H1 (cell line): ENCODE measurements around the gene PLD3. TPM values are rescaled to one million over a fixed set of nuclear protein-coding genes. Genes with fewer than 3 reads are reported as not detected.

Experiments
- CTCF ChIA-PET: fragments of 300-600 bp; sonication (Branson Sonifier 250); formaldehyde crosslinking; loops from one replicate; lab custom pipeline; 2021; ENCODE audit not compliant: partially characterized antibody; lab: Charles Lee
- POLR2A ChIA-PET: fragments of 300-600 bp; sonication (Branson Sonifier 250); formaldehyde crosslinking; loops from one replicate; lab custom pipeline; 2021; ENCODE audit warnings: inconsistent platforms; ENCODE audit not compliant: partially characterized antibody; lab: Charles Lee
- DNase-seq, 2 experiments: peaks; one replicate each; pipeline versions ENCODE4 v3.0.0 to v3.0.0-alpha.2; 2010 to 2022; ENCODE audit warnings: low spot score in 2 of 2, low read depth in 1 of 2, mixed read lengths in 1 of 2
- FAIRE-seq: peaks from 2 replicates; lab custom pipeline; 2011; peaks lifted over from hg19 to GRCh38; lab: Jason Lieb, UNC
- H2AFZ ChIP-seq: 2 replicates; pipeline ENCODE4 v1.8.1; 2012; ENCODE audit warnings: low read length, inconsistent platforms
- H2AK5ac ChIP-seq: 2 replicates; pipeline ENCODE4 v1.6.1; 2013; ENCODE audit warnings: low read depth, low read length
- H2BK120ac ChIP-seq: replicated peaks from 2 replicates; pipeline ENCODE3; 2013; ENCODE audit warnings: low read depth, low read length, inconsistent platforms
- H2BK12ac ChIP-seq: 2 replicates; pipeline ENCODE4 v1.6.1; 2013; ENCODE audit warnings: low read depth, low read length
- H2BK15ac ChIP-seq: 2 replicates; pipeline ENCODE4 v1.6.1; 2013; ENCODE audit warnings: low read length
- H2BK20ac ChIP-seq: 2 replicates; pipeline ENCODE4 v1.6.1; 2013; ENCODE audit warnings: low read length
- H2BK5ac ChIP-seq: 2 replicates; pipeline ENCODE4 v1.6.1; 2013; ENCODE audit warnings: low read depth, low read length
- H3K14ac ChIP-seq: 2 replicates; pipeline ENCODE4 v1.6.1; 2013; ENCODE audit warnings: inconsistent platforms; ENCODE audit not compliant: insufficient read length
- H3K18ac ChIP-seq: 2 replicates; pipeline ENCODE4 v1.6.1; 2013; ENCODE audit warnings: low read length; ENCODE audit errors: extremely low read depth
- H3K23ac ChIP-seq: 2 replicates; pipeline ENCODE4 v1.6.1; 2013; ENCODE audit warnings: inconsistent platforms; ENCODE audit not compliant: insufficient read length
- H3K23me2 ChIP-seq: 2 replicates; pipeline ENCODE4 v1.6.1; 2013; ENCODE audit warnings: low read depth, low read length
- H3K27ac ChIP-seq: 2 replicates; pipeline ENCODE4 v1.6.1; 2011; ENCODE audit warnings: low read depth, low read length, inconsistent platforms
- H3K27me3 ChIP-seq, 4 experiments: replicated peaks in 1 of 4; 1 replicate in 1 of 4; 2 replicates in 3 of 4; pipeline versions ENCODE4 v1.6.1 to v1.8.1; 2011 to 2013; ENCODE audit warnings: low read length in 3 of 4, mild to moderate bottlenecking in 3 of 4, inconsistent platforms in 2 of 4, mixed read lengths in 2 of 4, moderate library complexity in 1 of 4; ENCODE audit not compliant: control insufficient read depth in 3 of 4, insufficient read depth in 3 of 4; ENCODE audit errors: extremely low read depth in 1 of 4
- H3K36me3 ChIP-seq, 4 experiments: 2 replicates each; pipeline versions ENCODE4 v1.6.1 to v1.8.1; 2011 to 2013; ENCODE audit warnings: mild to moderate bottlenecking in 4 of 4, low read length in 3 of 4, moderate library complexity in 2 of 4, control low read depth in 1 of 4, inconsistent platforms in 1 of 4; ENCODE audit not compliant: insufficient read depth in 4 of 4, control insufficient read depth in 2 of 4
- H3K4ac ChIP-seq: replicated peaks from 2 replicates; pipeline ENCODE3; 2013; ENCODE audit warnings: low read length, low read depth, mixed read lengths, inconsistent platforms; ENCODE audit not compliant: insufficient read length
- H3K4me1 ChIP-seq, 4 experiments: replicated peaks in 1 of 4; 1 replicate in 1 of 4; 2 replicates in 3 of 4; pipeline versions ENCODE4 v1.6.1 to v1.8.1; 2011 to 2013; ENCODE audit warnings: low read length in 3 of 4, inconsistent platforms in 2 of 4, mixed read lengths in 1 of 4; ENCODE audit not compliant: insufficient read depth in 4 of 4, control insufficient read depth in 3 of 4
- H3K4me2 ChIP-seq, 2 experiments: 2 replicates each; pipeline versions ENCODE4 v1.6.1 to v1.8.1; 2011 to 2013; ENCODE audit warnings: low read depth in 2 of 2, low read length in 2 of 2, control low read depth in 1 of 2, inconsistent platforms in 1 of 2, mild to moderate bottlenecking in 1 of 2; ENCODE audit not compliant: insufficient read depth in 1 of 2
- H3K4me3 ChIP-seq, 4 experiments: fragments of 200-600, 300-600 bp in 1 of 4; sonication (generic), shearing (Covaris generic), sonication (Bioruptor Twin) in 1 of 4; 2 replicates each; pipeline versions ENCODE4 v1.5.1 to v1.8.1; 2011 to 2016; ENCODE audit warnings: low read length in 4 of 4, low read depth in 3 of 4, control low read depth in 2 of 4, inconsistent platforms in 2 of 4, mild to moderate bottlenecking in 2 of 4, mixed read lengths in 1 of 4, moderate library complexity in 1 of 4; ENCODE audit not compliant: insufficient read depth in 2 of 4; ENCODE audit errors: extremely low read depth in 1 of 4
- H3K56ac ChIP-seq: replicated peaks from 2 replicates; pipeline ENCODE3; 2013; ENCODE audit warnings: low read depth, mild to moderate bottlenecking, mixed read lengths, low read length, inconsistent platforms; ENCODE audit not compliant: insufficient read length
- H3K79me1 ChIP-seq: 2 replicates; pipeline ENCODE4 v1.6.1; 2013; ENCODE audit warnings: low read depth, low read length, control low read depth
- H3K79me2 ChIP-seq, 2 experiments: 2 replicates each; pipeline versions ENCODE4 v1.6.1 to v1.8.1; 2012 to 2013; ENCODE audit warnings: low read length in 2 of 2, mild to moderate bottlenecking in 2 of 2, inconsistent platforms in 1 of 2; ENCODE audit not compliant: insufficient read depth in 2 of 2, control insufficient read depth in 1 of 2
- H3K9ac ChIP-seq, 4 experiments: replicated peaks in 1 of 4; 1 replicate in 1 of 4; 2 replicates in 3 of 4; pipeline versions ENCODE4 v1.6.1 to v1.8.1; 2011 to 2013; ENCODE audit warnings: low read depth in 3 of 4, low read length in 3 of 4, control low read depth in 2 of 4, mild to moderate bottlenecking in 2 of 4, moderate library complexity in 2 of 4, inconsistent platforms in 1 of 4; ENCODE audit errors: extremely low read depth in 1 of 4
- H3K9me3 ChIP-seq, 2 experiments: 2 replicates each; pipeline versions ENCODE4 v1.6.1 to v1.8.1; 2012 to 2013; ENCODE audit warnings: mild to moderate bottlenecking in 2 of 2, moderate library complexity in 2 of 2, control low read depth in 1 of 2, inconsistent platforms in 1 of 2, low read depth in 1 of 2, low read length in 1 of 2, mixed read lengths in 1 of 2; ENCODE audit not compliant: insufficient read depth in 2 of 2
- H4K20me1 ChIP-seq, 2 experiments: replicated peaks in 1 of 2; 2 replicates each; pipeline versions ENCODE3 to v1.8.1; 2011 to 2013; ENCODE audit warnings: inconsistent platforms in 2 of 2, low read length in 2 of 2, mild to moderate bottlenecking in 1 of 2; ENCODE audit not compliant: insufficient read depth in 2 of 2, control insufficient read depth in 1 of 2
- H4K5ac ChIP-seq: 2 replicates; pipeline ENCODE4 v1.6.1; 2013; ENCODE audit warnings: low read length, low read depth, mixed read lengths, inconsistent platforms; ENCODE audit not compliant: insufficient read length
- H4K8ac ChIP-seq: 2 replicates; pipeline ENCODE4 v1.8.0; 2013; ENCODE audit warnings: mild to moderate bottlenecking, moderate library complexity, low read length, inconsistent platforms; ENCODE audit not compliant: insufficient read depth; ENCODE audit errors: extremely low read depth
- H4K91ac ChIP-seq: replicated peaks from 2 replicates; pipeline ENCODE3; 2013; ENCODE audit warnings: low read length, mixed read lengths, inconsistent platforms; ENCODE audit not compliant: insufficient read length
- ATF2 ChIP-seq: IDR thresholded peaks from 2 replicates; pipeline ENCODE4 v1.6.1; 2012; ENCODE audit warnings: low read length, inconsistent platforms
- GTF2F1 ChIP-seq: IDR thresholded peaks from 2 replicates; pipeline ENCODE4 v1.6.1; 2012; ENCODE audit warnings: low read depth, low read length, improper control_type of control experiment, borderline replicate concordance
- KDM1A ChIP-seq: fragments of 200-600, 300-600 bp; sonication (generic); IDR thresholded peaks from 2 replicates; pipeline ENCODE4 v1.7.1; 2016; ENCODE audit warnings: mild to moderate bottlenecking, low read length, borderline replicate concordance
- KDM4A ChIP-seq: IDR thresholded peaks from one replicate; pipeline ENCODE4 v1.7.1; 2012; ENCODE audit warnings: low read depth, mild to moderate bottlenecking, moderate library complexity, low read length, inconsistent platforms; ENCODE audit not compliant: severe bottlenecking
- POLR2A ChIP-seq, 2 experiments: IDR thresholded peaks; 1 replicate in 1 of 2; 2 replicates in 1 of 2; pipeline ENCODE4 v1.6.1; 2011; ENCODE audit warnings: low read depth in 2 of 2, low read length in 2 of 2, mild to moderate bottlenecking in 2 of 2; ENCODE audit errors: control extremely low read depth in 1 of 2
- RAD21 ChIP-seq, 2 experiments: IDR thresholded peaks in 1 of 2; conservative IDR thresholded peaks in 1 of 2; 2 replicates each; pipeline ENCODE4 v1.6.1; 2011; ENCODE audit warnings: low read depth in 2 of 2, low read length in 2 of 2, improper control_type of control experiment in 1 of 2, inconsistent platforms in 1 of 2, mild to moderate bottlenecking in 1 of 2, moderate library complexity in 1 of 2
- RBBP5 ChIP-seq: IDR thresholded peaks from 2 replicates; pipeline ENCODE4 v1.7.1; 2012; ENCODE audit warnings: low read depth, mild to moderate bottlenecking, inconsistent platforms, low read length, moderate library complexity, borderline replicate concordance
- SUZ12 ChIP-seq: fragments of 200-600 bp; sonication (generic); IDR thresholded peaks from 2 replicates; pipeline ENCODE4 v1.6.1; 2012; ENCODE audit warnings: mild to moderate bottlenecking, inconsistent platforms, low read length, moderate library complexity, mixed read lengths
- TAF1 ChIP-seq: IDR thresholded peaks from 2 replicates; pipeline ENCODE4 v1.6.1; 2011; ENCODE audit warnings: mild to moderate bottlenecking, low read depth, low read length
- WGBS, 2 experiments: shearing (Covaris generic) in 1 of 2; methylation state at CpG; one replicate each; pipeline versions ENCODE4 v1.1.6 to v1.1.7; 2013 to 2015; ENCODE audit warnings: low lambda C conversion rate in 2 of 2, mixed read lengths in 2 of 2, inconsistent platforms in 1 of 2, low coverage in 1 of 2, missing lambda C conversion rate in 1 of 2; ENCODE audit not compliant: insufficient replicate concordance in 2 of 2, insufficient coverage in 1 of 2, insufficient read length in 1 of 2; ENCODE audit errors: extremely low coverage in 1 of 2, missing lambda C conversion rate in 1 of 2; 5-methylcytosine and 5-hydroxymethylcytosine counted together
- polyA plus RNA-seq, 7 experiments: library from polyadenylated mRNA; depleted of rRNA in 3 of 7; stranded (reverse) in 5 of 7; unstranded in 2 of 7; fragments of >200 nt in 5 of 7; fragments of 200-250 nt in 2 of 7; gene quantifications; 1 replicate in 5 of 7; 2 replicates in 1 of 7; 4 replicates in 1 of 7; pipeline versions ENCODE4 v1.2.1 to v1.2.3, GENCODE V29; 2011 to 2013; ENCODE audit warnings: missing spikeins in 2 of 7, mixed read lengths in 2 of 7
- total RNA-seq: library from RNA; stranded (reverse); fragmentation: NEBNext Ultra II Directional; extraction: Animal tissue kit (Norgen Biotek cat#: 25700); gene quantifications from 2 replicates; pipeline ENCODE4 v1.2.1, GENCODE V29; 2021

PLD3 gene
- total and polyA plus RNA-seq, 2 of the 8 experiments (the other 6 are each of a cell fraction or from before 2014, with no cell fraction given) = 180 to 543 TPM

- H2BK15ac ChIP-seq = 0 out of 2 replicates have a peak overlapping the region, but pooled peaks have one; percentile 11
- H2AK5ac ChIP-seq = 0 out of 2 replicates have a peak overlapping the region, but pooled peaks have one; percentile 24
- H4K91ac ChIP-seq = no peak overlapping the region
- no peak overlapping the region for H3K4me2 ChIP-seq
- no peak overlapping the region for H3K56ac ChIP-seq
- FAIRE-seq (no peak), DNase-seq (no peak)
- no peaks in the 10 kb centered on the region for H3K36me3 ChIP-seq
- H2BK12ac ChIP-seq = no peak overlapping the region
- H3K23me2 ChIP-seq = no peaks in the 10 kb centered on the region
- H3K79me2 ChIP-seq = no peaks in the 10 kb centered on the region
- H3K18ac ChIP-seq = no peak overlapping the region
- H3K4me3 ChIP-seq = no peak overlapping the region
- H2BK20ac ChIP-seq = 0 out of 2 replicates have a peak overlapping the region, but pooled peaks have one; percentile 52
- no peaks in the 10 kb centered on the region for H3K79me1 ChIP-seq
- H4K8ac ChIP-seq = no peak overlapping the region
- H3K4me1 ChIP-seq = peaks cover 7 to 21% (median 13%) of the 10 kb centered on the region in 4 experiments
- no peaks in the 10 kb centered on the region for H3K9me3 ChIP-seq
- H3K27ac ChIP-seq = no peak overlapping the region
- TF ChIP-seq ATF2 = no peak
- no peak for TF ChIP-seq RBBP5
- no peak for TF ChIP-seq RAD21 (IDR thresholded peaks at IDR 0.05 in 1 of 2, conservative IDR thresholded peaks at IDR 0.05 in 1 of 2; ENCODE audit: low read depth in 2 of 2, low read length in 2 of 2)
- TF ChIP-seq SUZ12 = no peak
- no peak for TF ChIP-seq KDM4A
- peak; percentile 59; the same call in 1 of the 2 replicates for TF ChIP-seq KDM1A
- no peak for TF ChIP-seq TAF1
- TF ChIP-seq GTF2F1 = no peak
- no peak for TF ChIP-seq POLR2A (IDR thresholded peaks at IDR 0.05; ENCODE audit: control extremely low read depth in 1 of 2, low read depth in 2 of 2, low read length in 2 of 2)
- no peaks in the 10 kb centered on the region for H4K20me1 ChIP-seq
- no peak overlapping the region for H3K9ac ChIP-seq
- H3K23ac ChIP-seq = no peak overlapping the region
- no peak overlapping the region for H3K14ac ChIP-seq
- H2AFZ ChIP-seq = no peak overlapping the region
- H2BK120ac ChIP-seq = no peak overlapping the region
- WGBS, 2 experiments = 74% methylated on average over 8 of the region's 8 CpGs; no CpG with 5 or more reads in 1 of the 2 experiments
- POLR2A ChIA-PET = interaction anchor here (0.7 to 6.4 kb wide), 9 partner anchors 9 to 32 kb away, joined by 3 to 27 read pairs (median 4); partner anchors contain the start of genes SERTAD1 and SERTAD3
- no peak overlapping the region for H3K4ac ChIP-seq
- peak overlapping the region; percentile 44; the same call in 1 of the 2 replicates for H2BK5ac ChIP-seq
- H3K27me3 ChIP-seq = no peaks in the 10 kb centered on the region
- no peak overlapping the region for H4K5ac ChIP-seq
- CTCF ChIA-PET = interaction anchor here (0.7 to 2.3 kb wide), 7 partner anchors 9 to 490 kb away, joined by 3 to 11 read pairs (median 4); no protein-coding TSS in a partner anchor
Measured at GRCh38 chr19:40411958-40412499, 63.5 kb downstream of the PLD3 start.
